ENCODE data around the gene PTPRZ1. TPM values are rescaled to one million over a fixed set of nuclear protein-coding genes. Genes with fewer than 3 reads are reported as not detected.

Gene PTPRZ1
- total RNA-seq, 2 experiments from 2014 or later, result not detected

DNA sequence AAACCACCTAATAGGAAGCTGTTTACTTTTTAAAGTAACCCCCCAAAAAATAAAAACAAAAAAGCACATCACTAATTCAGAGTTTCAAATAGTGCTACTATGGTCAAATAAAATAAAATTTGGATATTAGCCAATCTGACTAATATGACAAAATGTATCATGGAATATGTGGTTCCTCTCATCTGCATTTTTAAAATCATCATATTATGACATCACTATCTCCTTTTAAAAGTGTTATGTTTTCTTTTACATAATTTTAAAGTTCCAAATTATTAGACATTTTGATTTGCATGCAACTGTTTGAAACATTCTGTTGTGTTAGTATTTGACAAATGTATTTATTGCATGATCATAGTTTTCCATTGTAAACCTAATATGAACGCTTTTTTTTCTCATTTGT is 160.7 kb downstream of the PTPRZ1 start:
- Mint-ChIP-seq H3K4me3 (no peak overlapping the region), H3K36me3 (ENCODE audit: low read depth) (no peaks in the 10 kb centered on the region), H3K27me3 (no peaks in the 10 kb centered on the region), H3K27ac (no peak overlapping the region), H3K4me1 (ENCODE audit: low read depth) (no peaks in the 10 kb centered on the region), H3K9me3 (no peaks in the 10 kb centered on the region)
- ChIA-PET CTCF (no interaction called here), POLR2A (no interaction called here)
- ATAC-seq, result no peak
- intact Hi-C loops (cut with micrococcal nuclease), result no loop called here
- TF ChIP-seq, protein P1, sequence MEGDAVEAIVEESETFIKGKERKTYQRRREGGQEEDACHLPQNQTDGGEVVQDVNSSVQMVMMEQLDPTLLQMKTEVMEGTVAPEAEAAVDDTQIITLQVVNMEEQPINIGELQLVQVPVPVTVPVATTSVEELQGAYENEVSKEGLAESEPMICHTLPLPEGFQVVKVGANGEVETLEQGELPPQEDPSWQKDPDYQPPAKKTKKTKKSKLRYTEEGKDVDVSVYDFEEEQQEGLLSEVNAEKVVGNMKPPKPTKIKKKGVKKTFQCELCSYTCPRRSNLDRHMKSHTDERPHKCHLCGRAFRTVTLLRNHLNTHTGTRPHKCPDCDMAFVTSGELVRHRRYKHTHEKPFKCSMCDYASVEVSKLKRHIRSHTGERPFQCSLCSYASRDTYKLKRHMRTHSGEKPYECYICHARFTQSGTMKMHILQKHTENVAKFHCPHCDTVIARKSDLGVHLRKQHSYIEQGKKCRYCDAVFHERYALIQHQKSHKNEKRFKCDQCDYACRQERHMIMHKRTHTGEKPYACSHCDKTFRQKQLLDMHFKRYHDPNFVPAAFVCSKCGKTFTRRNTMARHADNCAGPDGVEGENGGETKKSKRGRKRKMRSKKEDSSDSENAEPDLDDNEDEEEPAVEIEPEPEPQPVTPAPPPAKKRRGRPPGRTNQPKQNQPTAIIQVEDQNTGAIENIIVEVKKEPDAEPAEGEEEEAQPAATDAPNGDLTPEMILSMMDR (IDR thresholded peaks at IDR 0.05), result no peak
- DNase-seq, result no peak

DNA sequence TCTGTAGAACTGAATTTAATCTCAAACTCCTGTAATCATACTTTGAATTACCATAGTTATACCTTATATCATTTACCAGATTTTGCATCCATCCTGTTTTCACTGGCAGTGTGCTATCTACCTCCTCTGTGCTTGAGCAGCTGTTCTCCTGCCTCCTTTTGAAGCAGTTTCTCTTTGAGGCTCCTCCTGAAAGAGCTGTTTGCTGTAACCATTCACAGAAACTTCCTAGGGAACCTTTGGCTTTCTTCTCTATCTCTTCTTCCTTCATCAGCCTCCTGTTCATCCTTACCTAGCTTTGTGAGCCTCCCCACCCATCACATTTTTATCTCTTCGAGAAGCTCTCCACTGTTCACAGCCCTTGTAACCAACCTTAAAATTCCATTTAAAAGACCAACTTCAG is 162.9 kb downstream of the PTPRZ1 start:
- Mint-ChIP-seq H3K27me3 (no peaks in the 10 kb centered on the region), H3K27ac (no peak overlapping the region), H3K4me3 (no peak overlapping the region), H3K9me3 (no peaks in the 10 kb centered on the region), H3K36me3 (ENCODE audit: low read depth) (no peaks in the 10 kb centered on the region), H3K4me1 (ENCODE audit: low read depth) (no peaks in the 10 kb centered on the region)
- TF ChIP-seq, protein P1 (IDR thresholded peaks at IDR 0.05), result no peak
- no peak for ATAC-seq
- intact Hi-C loops (cut with micrococcal nuclease), result no loop called here
- POLR2A ChIA-PET, result no interaction called here
- CTCF ChIA-PET, result no interaction called here
- no peak for DNase-seq

DNA sequence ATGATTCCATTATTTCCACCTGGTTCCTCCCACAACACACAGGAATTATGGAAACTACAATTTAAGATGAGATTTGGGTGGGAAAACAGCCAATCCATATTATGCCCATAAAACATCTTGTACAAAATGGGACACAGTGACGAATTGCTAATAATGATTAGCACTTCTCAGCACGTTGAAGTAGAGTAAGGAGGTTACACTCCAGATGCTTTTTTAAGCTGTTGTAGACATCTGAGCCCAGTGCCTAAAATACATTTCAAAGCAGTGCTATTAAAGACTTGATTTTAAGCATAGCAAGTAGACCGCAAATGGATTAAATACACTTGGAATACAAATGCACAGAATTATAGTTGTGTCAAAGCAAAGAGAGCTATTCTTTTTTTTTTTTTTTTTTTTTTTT is 165.2 kb downstream of the PTPRZ1 start:
- Mint-ChIP-seq H3K27ac (no peak overlapping the region), H3K36me3 (ENCODE audit: low read depth) (no peaks in the 10 kb centered on the region), H3K4me3 (no peak overlapping the region), H3K27me3 (no peaks in the 10 kb centered on the region), H3K4me1 (ENCODE audit: low read depth) (no peaks in the 10 kb centered on the region), H3K9me3 (no peaks in the 10 kb centered on the region)
- CTCF ChIA-PET, result no interaction called here
- intact Hi-C loops (cut with micrococcal nuclease), result no loop called here
- DNase-seq (no peak), ATAC-seq (no peak)
- POLR2A ChIA-PET, result no interaction called here
- TF ChIP-seq, protein P1 (IDR thresholded peaks at IDR 0.05), result no peak

DNA sequence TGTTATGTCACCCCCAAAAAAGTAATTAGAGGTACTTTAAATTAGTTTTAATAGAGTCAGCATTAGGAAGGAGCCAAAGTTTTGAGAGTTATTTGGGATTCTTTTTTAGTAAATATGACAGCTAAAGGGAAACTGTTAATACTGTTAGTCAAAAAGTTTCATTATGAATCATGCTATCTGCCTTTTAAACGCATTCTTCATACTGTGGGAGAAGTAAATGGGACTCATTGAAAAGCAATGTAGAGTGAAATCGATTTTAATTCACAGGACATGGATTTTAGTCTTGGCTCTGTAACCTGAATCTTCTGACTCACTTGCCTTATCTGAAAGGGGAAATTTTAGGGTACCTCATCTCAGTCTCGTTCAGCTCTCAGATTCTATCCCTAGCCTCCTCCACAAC is 165.9 kb downstream of the PTPRZ1 start:
- no peak for DNase-seq
- intact Hi-C loops (cut with micrococcal nuclease), result no loop called here
- Mint-ChIP-seq H3K27ac (no peak overlapping the region), H3K36me3 (ENCODE audit: low read depth) (no peaks in the 10 kb centered on the region), H3K4me3 (no peak overlapping the region), H3K4me1 (ENCODE audit: low read depth) (no peaks in the 10 kb centered on the region), H3K9me3 (no peaks in the 10 kb centered on the region), H3K27me3 (no peaks in the 10 kb centered on the region)
- CTCF ChIA-PET, result no interaction called here
- no peak for ATAC-seq
- POLR2A ChIA-PET, result no interaction called here
- TF ChIP-seq, protein P1 (IDR thresholded peaks at IDR 0.05), result no peak

DNA sequence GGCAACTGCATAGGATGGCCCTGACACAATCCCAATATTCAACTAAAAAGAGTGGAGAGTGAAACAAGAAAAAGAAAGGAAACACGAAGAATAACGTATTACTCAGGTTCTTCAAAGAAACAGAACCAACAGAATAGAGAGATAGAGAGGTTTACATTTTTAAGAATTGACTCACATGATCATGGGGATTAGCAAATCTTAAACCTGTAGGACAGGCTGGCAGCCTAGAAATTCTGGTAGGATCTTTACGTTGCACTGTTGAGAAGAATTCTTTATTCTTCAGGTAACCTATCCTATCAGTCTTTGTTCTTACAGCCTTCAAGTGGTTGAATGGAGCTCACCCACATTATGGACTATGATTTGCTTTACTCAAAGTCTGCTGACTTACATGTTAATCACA is 167.2 kb downstream of the PTPRZ1 start:
- Mint-ChIP-seq H3K27me3 (no peaks in the 10 kb centered on the region), H3K4me3 (no peak overlapping the region), H3K27ac (no peak overlapping the region), H3K36me3 (ENCODE audit: low read depth) (no peaks in the 10 kb centered on the region), H3K4me1 (ENCODE audit: low read depth) (no peaks in the 10 kb centered on the region), H3K9me3 (no peaks in the 10 kb centered on the region)
- ChIA-PET POLR2A (no interaction called here), CTCF (no interaction called here)
- DNase-seq, result no peak
- TF ChIP-seq, protein P1 (IDR thresholded peaks at IDR 0.05), result no peak
- intact Hi-C loops (cut with micrococcal nuclease), result no loop called here
- ATAC-seq, result no peak

All from activated CD8-positive, alpha-beta T cell treated with anti-CD3 and anti-CD28 coated beads for 36 hours (primary cell).